Keratinocyte (primary cell): Measurements from ENCODE around the gene TRMT1. TPM values are rescaled to one million over a fixed set of nuclear protein-coding genes. Genes with fewer than 3 reads are reported as not detected.

Experiments
- DNase-seq: peaks from one replicate; pipeline ENCODE4 v3.0.0-alpha.2; 2011; ENCODE audit warnings: low read depth, missing footprints, low spot score
- FAIRE-seq: peaks from 2 replicates; lab custom pipeline; 2011; peaks lifted over from hg19 to GRCh38; lab: Jason Lieb, UNC
- H2AFZ ChIP-seq: 2 replicates; pipeline ENCODE4 v1.6.0; 2012; ENCODE audit warnings: low read length, control low read depth, inconsistent platforms; ENCODE audit not compliant: control insufficient read depth
- H3K27ac ChIP-seq: 2 replicates; pipeline ENCODE4 v1.5.1; 2011; ENCODE audit warnings: low read length; ENCODE audit not compliant: control insufficient read depth, insufficient read depth
- H3K27me3 ChIP-seq: 3 replicates; pipeline ENCODE4 v1.6.0; 2011; ENCODE audit warnings: low read length; ENCODE audit not compliant: control insufficient read depth, insufficient read depth; ENCODE audit errors: extremely low read depth
- H3K36me3 ChIP-seq, 2 experiments: 2 replicates in 1 of 2; 3 replicates in 1 of 2; pipeline ENCODE4 v1.5.1; 2011; ENCODE audit warnings: low read length in 2 of 2, mild to moderate bottlenecking in 1 of 2; ENCODE audit not compliant: control insufficient read depth in 2 of 2, insufficient read depth in 2 of 2; ENCODE audit errors: extremely low read depth in 1 of 2
- H3K4me1 ChIP-seq: 3 replicates; pipeline ENCODE4 v1.5.1; 2011; ENCODE audit warnings: low read length; ENCODE audit not compliant: control insufficient read depth, insufficient read depth; ENCODE audit errors: extremely low read depth
- H3K4me2 ChIP-seq: 3 replicates; pipeline ENCODE4 v1.6.0; 2011; ENCODE audit warnings: low read depth, low read length; ENCODE audit not compliant: control insufficient read depth, insufficient read depth; ENCODE audit errors: extremely low read depth
- H3K4me3 ChIP-seq, 3 experiments: fragments of 200-600 bp in 1 of 3; sonication (generic) in 1 of 3; 2 replicates in 2 of 3; 3 replicates in 1 of 3; pipeline ENCODE4 v1.5.1; 2011 to 2016; ENCODE audit warnings: low read length in 3 of 3, mild to moderate bottlenecking in 3 of 3, control low read depth in 2 of 3, inconsistent platforms in 1 of 3, low read depth in 1 of 3, mixed read lengths in 1 of 3, mixed run types in 1 of 3, moderate library complexity in 1 of 3; ENCODE audit not compliant: control insufficient read depth in 2 of 3, insufficient read depth in 2 of 3; ENCODE audit errors: extremely low read depth in 1 of 3
- H3K79me2 ChIP-seq: 2 replicates; pipeline ENCODE4 v1.6.0; 2012; ENCODE audit warnings: low read length; ENCODE audit not compliant: control insufficient read depth, insufficient read depth
- H3K9ac ChIP-seq: 3 replicates; pipeline ENCODE4 v1.6.0; 2011; ENCODE audit warnings: low read length; ENCODE audit not compliant: control insufficient read depth, insufficient read depth; ENCODE audit errors: extremely low read depth
- H3K9me1 ChIP-seq: 3 replicates; pipeline ENCODE4 v1.6.0; 2011; ENCODE audit warnings: low read length; ENCODE audit not compliant: control insufficient read depth, insufficient read depth; ENCODE audit errors: extremely low read depth
- H3K9me3 ChIP-seq: 2 replicates; pipeline ENCODE4 v1.5.1; 2012; ENCODE audit warnings: low read depth, low read length; ENCODE audit not compliant: control insufficient read depth
- H4K20me1 ChIP-seq: 3 replicates; pipeline ENCODE4 v1.6.0; 2011; ENCODE audit warnings: low read length; ENCODE audit not compliant: control insufficient read depth, insufficient read depth; ENCODE audit errors: extremely low read depth
- EZH2 ChIP-seq: IDR thresholded peaks from one replicate; pipeline ENCODE4 v1.6.1; 2012; ENCODE audit warnings: inconsistent platforms, mild to moderate bottlenecking, low read length, moderate library complexity
- dilution Hi-C: fragments of 300-500 bp; cut with MboI; formaldehyde crosslinking; loops from one replicate; pipeline ENCODE4 v1.7.0; 2020; ENCODE audit warnings: low sequenced_read_pairs; ENCODE audit not compliant: extremely low pct_ligation_motif_present
- polyA plus RNA-seq, 5 experiments: library from polyadenylated mRNA; depleted of rRNA in 3 of 5; stranded (reverse) in 3 of 5; stranded (forward) in 1 of 5; unstranded in 1 of 5; fragments of >200 nt; gene quantifications; 1 replicate in 1 of 5; 2 replicates in 3 of 5; 3 replicates in 1 of 5; pipeline versions ENCODE4 v1.2.1 to v1.2.3, GENCODE V29; 2011 to 2012; ENCODE audit warnings: missing spikeins in 2 of 5, low read depth in 1 of 5, low replicate concordance in 1 of 5
- TF ChIP-seq, protein P1 (sequence below), 3 experiments: IDR thresholded peaks in 1 of 3; conservative IDR thresholded peaks in 1 of 3; optimal IDR thresholded peaks in 1 of 3; 2 replicates in 2 of 3; 3 replicates in 1 of 3; pipeline versions ENCODE3 to v1.5.1; 2011; ENCODE audit warnings: low read length in 3 of 3, mild to moderate bottlenecking in 3 of 3, moderate library complexity in 2 of 3, control low read depth in 1 of 3, inconsistent platforms in 1 of 3; ENCODE audit not compliant: insufficient read depth in 2 of 3; ENCODE audit errors: extremely low read depth in 1 of 3

Gene TRMT1
- polyA plus RNA-seq, 1 donor (not counting 4 experiments of a cell fraction or from before 2014, with no cell fraction given), result 30.9 TPM

- H3K27me3 ChIP-seq, result no peaks in the 10 kb centered on the region
- H3K4me2 ChIP-seq, result no peak overlapping the region
- H3K9me3 ChIP-seq, result no peaks in the 10 kb centered on the region
- peaks cover 6% of the 10 kb centered on the region in 2 experiments for H3K36me3 ChIP-seq
- FAIRE-seq, result no peak
- H2AFZ ChIP-seq, result no peak overlapping the region
- TF ChIP-seq, protein P1, sequence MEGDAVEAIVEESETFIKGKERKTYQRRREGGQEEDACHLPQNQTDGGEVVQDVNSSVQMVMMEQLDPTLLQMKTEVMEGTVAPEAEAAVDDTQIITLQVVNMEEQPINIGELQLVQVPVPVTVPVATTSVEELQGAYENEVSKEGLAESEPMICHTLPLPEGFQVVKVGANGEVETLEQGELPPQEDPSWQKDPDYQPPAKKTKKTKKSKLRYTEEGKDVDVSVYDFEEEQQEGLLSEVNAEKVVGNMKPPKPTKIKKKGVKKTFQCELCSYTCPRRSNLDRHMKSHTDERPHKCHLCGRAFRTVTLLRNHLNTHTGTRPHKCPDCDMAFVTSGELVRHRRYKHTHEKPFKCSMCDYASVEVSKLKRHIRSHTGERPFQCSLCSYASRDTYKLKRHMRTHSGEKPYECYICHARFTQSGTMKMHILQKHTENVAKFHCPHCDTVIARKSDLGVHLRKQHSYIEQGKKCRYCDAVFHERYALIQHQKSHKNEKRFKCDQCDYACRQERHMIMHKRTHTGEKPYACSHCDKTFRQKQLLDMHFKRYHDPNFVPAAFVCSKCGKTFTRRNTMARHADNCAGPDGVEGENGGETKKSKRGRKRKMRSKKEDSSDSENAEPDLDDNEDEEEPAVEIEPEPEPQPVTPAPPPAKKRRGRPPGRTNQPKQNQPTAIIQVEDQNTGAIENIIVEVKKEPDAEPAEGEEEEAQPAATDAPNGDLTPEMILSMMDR (optimal IDR thresholded peaks at IDR 0.05 in 1 of 3, IDR thresholded peaks at IDR 0.05 in 1 of 3, conservative IDR thresholded peaks at IDR 0.05 in 1 of 3; ENCODE audit: extremely low read depth in 1 of 3, insufficient read depth in 2 of 3, low read length in 3 of 3), result no peak
- TF ChIP-seq EZH2, result no peak
- dilution Hi-C loops, result no loop called here
- H4K20me1 ChIP-seq, result no peaks in the 10 kb centered on the region
- H3K27ac ChIP-seq, result no peak overlapping the region
- H3K9ac ChIP-seq, result no peak overlapping the region
- no peaks in the 10 kb centered on the region for H3K4me1 ChIP-seq
- no peaks in the 10 kb centered on the region for H3K79me2 ChIP-seq
- no peaks in the 10 kb centered on the region for H3K9me1 ChIP-seq
- no peak overlapping the region for H3K4me3 ChIP-seq
- DNase-seq, result no peak
These were observed 28.6 kb downstream of the TRMT1 start for GRCh38 chr19:13087795-13088537.

DNA sequence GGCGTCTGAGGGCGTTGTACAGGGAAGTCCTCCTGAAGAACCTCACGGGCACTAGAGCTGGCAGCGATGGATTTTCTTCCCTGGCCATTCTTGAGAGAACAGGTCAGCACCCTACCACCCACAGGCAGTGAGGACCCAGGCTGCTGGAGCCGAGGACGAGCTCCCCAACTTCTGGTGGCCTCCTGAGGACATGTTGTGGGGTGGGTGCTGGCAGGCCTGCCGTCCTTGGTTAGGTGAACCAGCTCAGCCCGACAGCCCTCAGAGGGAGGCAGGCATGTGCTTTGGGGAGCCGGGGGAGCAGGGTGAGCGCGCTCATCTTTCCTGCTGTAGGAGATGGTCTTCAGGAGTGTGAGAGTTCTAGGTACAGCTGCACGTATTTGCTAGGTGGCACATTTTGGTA, 29.2 kb downstream of the TRMT1 start:
- Histone ChIP-seq H3K9me3 (no peaks in the 10 kb centered on the region), H3K9ac (no peak overlapping the region), H3K4me1 (no peaks in the 10 kb centered on the region), H3K4me2 (no peak overlapping the region), H3K36me3 (peaks cover 6% of the 10 kb centered on the region in 2 experiments), H3K4me3 (no peak overlapping the region), H4K20me1 (no peaks in the 10 kb centered on the region), H2AFZ (no peak overlapping the region), H3K79me2 (no peaks in the 10 kb centered on the region), H3K27ac (no peak overlapping the region), H3K9me1 (no peaks in the 10 kb centered on the region), H3K27me3 (no peaks in the 10 kb centered on the region)
- DNase-seq, result no peak
- dilution Hi-C loops, result no loop called here
- no peak for TF ChIP-seq EZH2
- TF ChIP-seq, protein P1 (optimal IDR thresholded peaks at IDR 0.05 in 1 of 3, IDR thresholded peaks at IDR 0.05 in 1 of 3, conservative IDR thresholded peaks at IDR 0.05 in 1 of 3; ENCODE audit: extremely low read depth in 1 of 3, insufficient read depth in 2 of 3, low read length in 3 of 3), result no peak
- no peak for FAIRE-seq
